Mesodermal cell (in vitro differentiated cells): ENCODE results near the gene BCR.
"Not testable (repeated sequence)": the region's sequence is repeated elsewhere in the genome, so short reads cannot be mapped to it uniquely, and the experiment has no call there.

ENCODE experiments used
- H3K27ac ChIP-seq: 2 replicates; pipeline ENCODE4 v1.7.0; 2013; ENCODE audit warnings: mild to moderate bottlenecking, low read depth, low read length, moderate library complexity; ENCODE audit not compliant: severe bottlenecking
- H3K36me3 ChIP-seq: 2 replicates; pipeline ENCODE4 v1.7.1; 2013; ENCODE audit warnings: mild to moderate bottlenecking, low read length, moderate library complexity; ENCODE audit not compliant: control insufficient read depth, insufficient read depth
- H3K4me1 ChIP-seq: one replicate; pipeline ENCODE4 v1.7.1; 2013; ENCODE audit warnings: mild to moderate bottlenecking, low read length; ENCODE audit not compliant: insufficient read depth, control insufficient read depth, poor library complexity, severe bottlenecking
- H3K4me3 ChIP-seq: 2 replicates; pipeline ENCODE4 v1.7.0; 2013; ENCODE audit warnings: low read length, control low read depth, mild to moderate bottlenecking; ENCODE audit not compliant: insufficient read depth, poor library complexity, severe bottlenecking; ENCODE audit errors: extremely low read depth
- H3K9me3 ChIP-seq: 2 replicates; pipeline ENCODE4 v1.7.1; 2013; ENCODE audit warnings: mild to moderate bottlenecking, low read length, moderate library complexity; ENCODE audit not compliant: control insufficient read depth
- WGBS, 2 experiments: methylation state at CpG; one replicate each; pipeline ENCODE4 v1.1.5; 2013; ENCODE audit warnings: missing lambda C conversion rate in 2 of 2; ENCODE audit not compliant: insufficient coverage in 2 of 2; 5-methylcytosine and 5-hydroxymethylcytosine counted together

The BCR gene

DNA sequence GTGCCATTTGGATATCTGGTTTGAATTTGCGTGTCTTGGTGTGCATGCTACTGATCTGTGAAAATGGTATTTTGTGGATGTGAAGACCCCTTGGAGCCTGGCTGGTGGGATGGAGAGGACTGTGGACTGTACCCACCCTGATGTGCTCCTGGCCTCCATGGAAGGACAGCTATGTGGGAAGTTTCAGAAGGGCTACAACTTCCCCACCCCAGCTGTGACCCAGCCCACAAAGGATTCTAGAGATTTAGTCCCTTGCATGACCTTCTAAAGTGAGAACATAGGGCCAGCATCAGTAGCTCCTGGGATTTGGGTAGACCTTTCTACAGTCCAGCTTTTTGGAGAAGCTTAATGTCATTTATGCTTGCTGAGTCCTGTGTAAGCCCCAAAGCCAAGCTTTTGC lies 173.4 kb downstream of the BCR start:
- Histone ChIP-seq H3K9me3 (no peaks in the 10 kb centered on the region), H3K27ac (no peak overlapping the region), H3K36me3 (no peaks in the 10 kb centered on the region), H3K4me3 (no peak overlapping the region), H3K4me1 (no peaks in the 10 kb centered on the region)
- WGBS, 2 experiments = 86 to 100% methylated on average over 1 of the region's 1 CpG

GRCh38 chr22:23356094-23356493 lies 175.8 kb downstream of the BCR start:
- WGBS, 2 experiments = 73 to 86% methylated on average over 3 of the region's 4 CpGs
- Histone ChIP-seq H3K9me3 (no peaks in the 10 kb centered on the region), H3K4me1 (no peaks in the 10 kb centered on the region), H3K4me3 (no peak overlapping the region), H3K36me3 (no peaks in the 10 kb centered on the region), H3K27ac (no peak overlapping the region)

DNA sequence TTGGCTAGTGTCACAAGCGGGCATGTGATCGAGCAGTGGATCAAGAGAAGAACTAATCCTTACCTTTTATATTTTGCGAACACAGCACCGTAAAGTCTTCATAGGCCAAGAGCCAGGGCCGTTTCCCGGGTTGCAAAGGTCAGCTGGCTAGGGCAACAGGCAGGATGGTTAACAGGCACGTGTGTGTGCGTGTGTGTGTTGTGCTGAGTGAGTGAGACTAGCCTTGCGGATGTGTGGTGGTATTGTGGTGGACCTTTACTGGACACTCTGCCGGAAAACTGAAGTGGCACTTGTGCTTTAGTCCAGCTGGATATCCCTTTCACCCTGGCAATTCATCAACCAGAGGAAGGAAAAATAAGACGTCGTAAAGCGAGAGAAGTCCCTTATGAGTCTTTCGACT lies 176.7 kb downstream of the BCR start:
- no peaks in the 10 kb centered on the region for H3K4me1 ChIP-seq
- H3K36me3 ChIP-seq = no peaks in the 10 kb centered on the region
- 79 to 81% methylated on average over 8 to 13 of the region's 14 CpGs for WGBS, 2 experiments
- H3K4me3 ChIP-seq = no peak overlapping the region
- no peaks in the 10 kb centered on the region for H3K9me3 ChIP-seq
- H3K27ac ChIP-seq = no peak overlapping the region

DNA sequence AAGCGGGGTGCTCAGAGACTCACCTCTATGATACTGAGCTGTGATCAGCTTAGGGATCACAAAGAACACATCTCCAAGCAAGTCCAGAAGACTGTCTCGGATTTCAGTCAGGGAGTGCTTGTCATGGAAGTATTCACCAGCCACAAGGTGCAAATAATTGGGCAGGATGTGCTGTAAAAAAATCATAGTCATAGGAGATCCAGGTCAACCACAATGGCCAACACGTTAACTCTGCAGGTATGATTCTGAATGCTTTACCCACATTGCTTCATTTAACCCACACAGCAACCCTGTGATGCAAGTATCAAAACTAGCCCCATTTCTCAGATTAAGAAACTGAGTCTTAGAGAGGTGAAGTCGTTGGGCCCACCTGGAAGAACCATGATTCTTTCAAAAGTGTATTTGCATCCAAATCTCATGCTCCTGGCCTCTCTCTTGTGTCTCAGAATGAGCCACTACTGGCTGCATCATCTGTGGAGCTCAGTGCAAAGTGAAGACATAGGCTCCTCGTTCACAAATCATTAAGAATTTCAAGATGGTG lies 179.3 kb downstream of the BCR start:
- Histone ChIP-seq H3K9me3 (no peaks in the 10 kb centered on the region), H3K27ac (no peak overlapping the region), H3K36me3 (no peaks in the 10 kb centered on the region), H3K4me1 (no peaks in the 10 kb centered on the region), H3K4me3 (no peak overlapping the region)
- 51 to 70% methylated on average over 4 to 5 of the region's 5 CpGs for WGBS, 2 experiments

- no peak overlapping the region for H3K4me3 ChIP-seq
- no peak overlapping the region for H3K27ac ChIP-seq
- H3K4me1 ChIP-seq = no peaks in the 10 kb centered on the region
- no peaks in the 10 kb centered on the region for H3K9me3 ChIP-seq
- H3K36me3 ChIP-seq = no peaks in the 10 kb centered on the region
Measured at GRCh38 chr22:23361676-23362075, 181.4 kb downstream of the BCR start.

GRCh38 chr22:23363683-23364082 lies 183.4 kb downstream of the BCR start:
- Histone ChIP-seq H3K36me3 (no peaks in the 10 kb centered on the region), H3K9me3 (no peaks in the 10 kb centered on the region), H3K4me1 (no peaks in the 10 kb centered on the region), H3K4me3 (no peak overlapping the region), H3K27ac (no peak overlapping the region)
- 36 to 51% methylated on average over 2 of the region's 3 CpGs for WGBS, 2 experiments

- Histone ChIP-seq H3K27ac (no peak overlapping the region), H3K9me3 (no peaks in the 10 kb centered on the region), H3K4me3 (no peak overlapping the region), H3K4me1 (no peaks in the 10 kb centered on the region), H3K36me3 (no peaks in the 10 kb centered on the region)
- WGBS, 2 experiments = 54 to 66% methylated on average over 2 to 3 of the region's 3 CpGs
Measured at GRCh38 chr22:23364389-23364788, 184.1 kb downstream of the BCR start.

GRCh38 chr22:23365524-23365923 lies 185.2 kb downstream of the BCR start:
- no peak overlapping the region for H3K27ac ChIP-seq
- no peak overlapping the region for H3K4me3 ChIP-seq
- H3K4me1 ChIP-seq = no peaks in the 10 kb centered on the region
- 86 to 88% methylated on average over 3 of the region's 6 CpGs for WGBS, 2 experiments
- no peaks in the 10 kb centered on the region for H3K9me3 ChIP-seq
- H3K36me3 ChIP-seq = no peaks in the 10 kb centered on the region

- Histone ChIP-seq H3K27ac (no peak overlapping the region), H3K4me1 (no peaks in the 10 kb centered on the region), H3K9me3 (no peaks in the 10 kb centered on the region), H3K36me3 (no peaks in the 10 kb centered on the region), H3K4me3 (no peak overlapping the region)
- 80 to 86% methylated on average over 3 of the region's 4 CpGs for WGBS, 2 experiments
Measured at GRCh38 chr22:23365961-23366360, 185.7 kb downstream of the BCR start.

DNA sequence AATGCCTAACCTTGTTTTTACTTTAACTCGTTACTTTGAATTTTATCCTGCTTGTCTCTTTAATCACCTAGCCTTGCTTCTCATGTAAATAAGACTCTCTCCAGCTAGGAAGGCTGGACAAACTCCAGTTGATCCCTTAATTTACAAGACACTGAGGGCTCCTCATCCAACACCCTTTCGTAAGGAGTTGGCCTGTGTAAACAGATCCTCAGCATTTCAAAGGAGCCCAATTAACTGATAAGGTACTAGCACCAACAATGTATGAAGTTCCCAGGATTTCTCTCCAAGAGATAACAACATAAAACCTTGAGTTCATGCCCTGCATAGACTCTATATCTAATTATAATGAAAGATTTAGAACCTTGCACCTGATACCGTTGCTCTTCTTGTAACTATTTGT lies 186.9 kb downstream of the BCR start:
- H3K4me1 ChIP-seq, H3K4me3 ChIP-seq, H3K27ac ChIP-seq, H3K9me3 ChIP-seq, H3K36me3 ChIP-seq: not testable (repeated sequence)
- WGBS, 2 experiments = 8% methylated on average over 2 of the region's 3 CpGs
